Astrocyte of the spinal cord (primary cell): ENCODE measurements around the gene LTB4R2.

ENCODE experiments used
- DNase-seq: peaks from one replicate; pipeline ENCODE4 v3.0.0; 2011; ENCODE audit warnings: low read depth, low spot score
- H3K4me3 ChIP-seq: 2 replicates; pipeline ENCODE4 v1.5.1; 2011; ENCODE audit warnings: low read depth, mild to moderate bottlenecking, low read length, moderate library complexity
- in situ Hi-C: cut with HindIII; loops from 2 replicates; pipeline ENCODE4 v1.10.0; 2017; ENCODE audit warnings: low sequenced_read_pairs
- TF ChIP-seq, protein P1 (sequence below): IDR thresholded peaks from 2 replicates; pipeline ENCODE4 v1.5.1; 2012; ENCODE audit warnings: low read depth, mild to moderate bottlenecking, low read length, inconsistent platforms

The LTB4R2 gene

DNA sequence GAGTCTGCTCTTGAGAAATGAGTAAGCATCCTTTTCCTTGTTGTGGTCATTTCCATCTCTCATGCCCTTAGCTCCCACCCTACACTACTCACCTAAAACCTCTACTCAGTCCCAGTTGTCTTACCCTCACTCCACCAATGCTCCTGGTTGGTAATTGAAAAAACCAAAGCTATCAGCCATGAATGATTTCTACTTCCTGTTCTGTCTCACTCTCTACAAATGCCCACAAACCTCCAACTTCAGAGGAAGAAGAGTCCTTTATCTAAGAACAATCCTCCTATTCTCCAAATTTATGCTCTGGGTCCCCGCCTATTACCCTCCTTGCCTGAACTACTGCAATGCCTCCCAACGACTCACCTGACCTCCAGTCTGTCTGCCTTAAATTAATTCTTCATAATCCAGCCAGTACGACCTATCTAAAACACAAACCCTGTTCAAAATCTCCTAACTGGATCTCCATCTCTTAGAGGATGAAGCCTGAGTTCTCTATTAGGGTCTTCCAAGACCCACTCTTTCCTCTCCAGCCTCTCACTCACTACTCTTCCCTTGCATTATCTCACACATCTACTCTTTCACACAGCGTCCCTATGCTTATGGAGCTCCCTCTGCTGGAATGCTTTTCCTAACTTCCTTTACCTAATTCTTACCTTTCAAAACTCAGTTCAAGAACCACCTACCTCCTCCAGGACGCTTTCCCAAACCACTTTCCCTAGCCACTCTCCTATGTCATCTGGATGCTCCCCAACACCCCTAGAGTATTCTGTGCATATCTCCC is 12.6 kb upstream of the LTB4R2 start:
- no peak overlapping the region for H3K4me3 ChIP-seq
- no peak for DNase-seq
- TF ChIP-seq, protein P1, sequence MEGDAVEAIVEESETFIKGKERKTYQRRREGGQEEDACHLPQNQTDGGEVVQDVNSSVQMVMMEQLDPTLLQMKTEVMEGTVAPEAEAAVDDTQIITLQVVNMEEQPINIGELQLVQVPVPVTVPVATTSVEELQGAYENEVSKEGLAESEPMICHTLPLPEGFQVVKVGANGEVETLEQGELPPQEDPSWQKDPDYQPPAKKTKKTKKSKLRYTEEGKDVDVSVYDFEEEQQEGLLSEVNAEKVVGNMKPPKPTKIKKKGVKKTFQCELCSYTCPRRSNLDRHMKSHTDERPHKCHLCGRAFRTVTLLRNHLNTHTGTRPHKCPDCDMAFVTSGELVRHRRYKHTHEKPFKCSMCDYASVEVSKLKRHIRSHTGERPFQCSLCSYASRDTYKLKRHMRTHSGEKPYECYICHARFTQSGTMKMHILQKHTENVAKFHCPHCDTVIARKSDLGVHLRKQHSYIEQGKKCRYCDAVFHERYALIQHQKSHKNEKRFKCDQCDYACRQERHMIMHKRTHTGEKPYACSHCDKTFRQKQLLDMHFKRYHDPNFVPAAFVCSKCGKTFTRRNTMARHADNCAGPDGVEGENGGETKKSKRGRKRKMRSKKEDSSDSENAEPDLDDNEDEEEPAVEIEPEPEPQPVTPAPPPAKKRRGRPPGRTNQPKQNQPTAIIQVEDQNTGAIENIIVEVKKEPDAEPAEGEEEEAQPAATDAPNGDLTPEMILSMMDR, result peak; percentile 61
- in situ Hi-C loops, result no loop called here

DNA sequence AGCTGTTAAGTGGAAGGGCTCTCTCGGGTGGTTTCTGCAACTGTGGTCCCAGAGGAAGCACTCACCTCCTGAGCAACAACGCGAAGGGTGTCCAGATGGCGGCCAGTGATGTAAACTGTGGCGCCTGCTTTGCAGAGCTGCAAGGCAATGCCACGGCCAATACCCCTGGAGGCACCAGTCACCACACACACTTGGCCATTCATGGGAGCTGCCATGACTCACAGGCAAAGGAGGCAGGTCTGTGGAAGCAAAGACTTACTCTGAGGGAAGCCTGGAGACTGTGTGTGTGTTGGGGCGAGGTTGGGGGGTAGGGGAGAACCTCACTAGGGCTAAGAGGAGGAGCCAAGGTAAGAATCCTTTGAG is 11.1 kb upstream of the LTB4R2 start:
- TF ChIP-seq, protein P1, result no peak
- H3K4me3 ChIP-seq, result peak overlapping the region; percentile 92
- in situ Hi-C loops, result no loop called here
- peak; percentile 54 for DNase-seq

- peak within 1 kb of the TSS; percentile 92 for H3K4me3 ChIP-seq
- in situ Hi-C loops, result no loop called here
- TF ChIP-seq, protein P1, result no peak
- peak; percentile 89 for DNase-seq
These were observed 10.4 kb upstream of the LTB4R2 start, which contains the start of the genes DHRS1 and NOP9 for GRCh38 chr14:24299255-24300191. TSS of gene DHRS1 (minus strand) at chr14:24299780. CDS start at chr14:24299106, 674 bp downstream. TSS of gene NOP9 (plus strand) at chr14:24299850. CDS start at chr14:24299955, 105 bp downstream.

- DNase-seq, result no peak
- in situ Hi-C loops, result no loop called here
- TF ChIP-seq, protein P1, result no peak
- peak overlapping the region; percentile 92 for H3K4me3 ChIP-seq
These were observed 9.5 kb upstream of the LTB4R2 start for GRCh38 chr14:24300326-24300980.

- no peak overlapping the region for H3K4me3 ChIP-seq
- DNase-seq, result no peak
- TF ChIP-seq, protein P1, result no peak
- in situ Hi-C loops, result no loop called here
These were observed 5.9 kb upstream of the LTB4R2 start for GRCh38 chr14:24304019-24304387.

DNA sequence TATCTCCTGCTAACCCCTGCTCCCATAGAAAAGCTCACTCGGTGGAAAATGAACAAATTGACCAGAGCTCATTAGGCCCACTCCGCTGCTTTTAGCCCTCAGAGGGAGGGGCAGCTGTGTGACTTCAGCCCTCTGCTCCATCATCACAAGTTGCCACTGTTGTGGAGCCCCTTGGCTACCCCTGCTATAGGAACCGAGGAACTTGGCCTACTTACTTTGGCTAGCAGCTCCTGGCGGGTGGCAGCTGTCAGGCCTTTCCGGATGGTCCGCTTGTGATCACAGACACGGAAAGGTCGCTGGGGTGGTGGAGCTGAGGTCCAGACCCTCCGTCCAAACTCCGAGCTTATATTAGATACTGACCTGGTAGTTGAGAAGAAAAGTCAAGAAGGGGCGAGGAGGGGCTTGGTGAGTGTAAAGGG is 2.8 kb upstream of the LTB4R2 start:
- DNase-seq, result no peak
- in situ Hi-C loops, result no loop called here
- no peak overlapping the region for H3K4me3 ChIP-seq
- TF ChIP-seq, protein P1, result no peak
